Posterior vena cava (tissue), 2 donors: ENCODE results near the gene BLOC1S6. TPM values are rescaled to one million over a fixed set of nuclear protein-coding genes. Genes with fewer than 3 reads are reported as not detected.

Experiments used
- DNase-seq: peaks from one replicate; pipeline ENCODE4 v3.0.0-alpha.2; 2020; ENCODE audit warnings: low spot score
- intact Hi-C, 2 donors: fragments of 100-400 bp; cut with DNase I; formaldehyde crosslinking; loops; one replicate each; pipeline versions ENCODE4 v1.14.1 to v1.14.2; 2022 to 2023
- total RNA-seq, 2 donors: library from RNA; stranded (reverse); fragmentation: NEBNext Ultra II Directional; extraction: Animal tissue kit (Norgen Biotek cat#: 25700); gene quantifications; one replicate each; pipeline ENCODE4 v1.2.1, GENCODE V29; 2021
- donor health status: DM: yes; HTN: yes; CAD: no.
- donor health status: DM: yes; HTN: yes; CAD: no.

BLOC1S6 gene
- total RNA-seq, 2 donors from 2014 or later: 42.8 to 46.9 TPM

DNA sequence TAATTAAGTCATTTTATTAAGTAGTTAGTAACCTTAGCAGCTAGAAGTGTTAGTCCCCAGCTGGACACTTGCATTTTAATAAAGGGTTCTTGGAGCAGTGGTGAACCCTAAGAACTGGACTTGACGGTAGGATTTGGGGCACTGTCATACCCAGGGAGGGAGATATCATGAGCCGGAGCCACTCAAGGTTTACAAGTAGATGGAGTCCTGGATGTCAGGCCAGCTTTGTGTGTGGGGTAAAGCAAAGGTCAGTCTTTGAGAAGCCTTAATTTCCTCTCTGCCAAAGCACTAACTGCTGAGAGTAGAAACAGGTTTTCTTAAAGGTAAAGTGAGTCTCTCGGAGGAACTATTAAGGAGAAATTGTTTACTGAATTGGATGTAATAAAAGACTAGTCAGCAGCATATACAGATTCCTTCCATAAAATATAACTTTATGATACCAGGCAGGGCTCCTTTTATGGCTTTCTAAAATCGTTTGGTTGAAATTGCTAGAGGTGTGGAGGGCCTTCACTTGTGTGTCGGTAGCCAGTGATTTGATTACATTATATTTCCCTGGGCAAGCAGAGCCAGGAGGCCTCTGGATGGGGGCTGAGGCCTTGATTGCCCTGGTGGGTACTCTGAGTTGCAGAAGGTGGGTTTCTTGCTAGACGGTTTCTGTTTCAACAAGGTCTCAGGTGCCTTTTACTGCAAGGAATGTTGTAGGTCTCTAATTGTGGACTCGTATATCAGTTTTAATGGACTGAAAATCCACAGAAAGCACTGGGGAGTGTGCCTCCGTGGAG, 70.8 kb downstream of the BLOC1S6 start:
- DNase-seq: no peak
- intact Hi-C loops: no loop called here

Other genes with a start within 250 kb of the BLOC1S6 start
- 10 to 100 TPM; 26.7 to 27.2 TPM for gene GATM, start 208.8 kb upstream of the BLOC1S6 start, total RNA-seq
- gene SLC30A4, start 64.6 kb upstream of the BLOC1S6 start, total RNA-seq: 10 to 100 TPM in 1 of 2 donors, 1 to 10 TPM in 1; 9.2 to 11.3 TPM
- gene SQOR, start 47.6 kb downstream of the BLOC1S6 start, total RNA-seq: 10 to 100 TPM; 37.8 to 44.4 TPM